ENCODE measurements around the gene SMIM5. TPM values are rescaled to one million over a fixed set of nuclear protein-coding genes. Genes with fewer than 3 reads are reported as not detected.

The SMIM5 gene
- polyA plus RNA-seq, 1 donor (not counting 4 experiments of a cell fraction or from before 2014, with no cell fraction given): 0.24 TPM

DNA sequence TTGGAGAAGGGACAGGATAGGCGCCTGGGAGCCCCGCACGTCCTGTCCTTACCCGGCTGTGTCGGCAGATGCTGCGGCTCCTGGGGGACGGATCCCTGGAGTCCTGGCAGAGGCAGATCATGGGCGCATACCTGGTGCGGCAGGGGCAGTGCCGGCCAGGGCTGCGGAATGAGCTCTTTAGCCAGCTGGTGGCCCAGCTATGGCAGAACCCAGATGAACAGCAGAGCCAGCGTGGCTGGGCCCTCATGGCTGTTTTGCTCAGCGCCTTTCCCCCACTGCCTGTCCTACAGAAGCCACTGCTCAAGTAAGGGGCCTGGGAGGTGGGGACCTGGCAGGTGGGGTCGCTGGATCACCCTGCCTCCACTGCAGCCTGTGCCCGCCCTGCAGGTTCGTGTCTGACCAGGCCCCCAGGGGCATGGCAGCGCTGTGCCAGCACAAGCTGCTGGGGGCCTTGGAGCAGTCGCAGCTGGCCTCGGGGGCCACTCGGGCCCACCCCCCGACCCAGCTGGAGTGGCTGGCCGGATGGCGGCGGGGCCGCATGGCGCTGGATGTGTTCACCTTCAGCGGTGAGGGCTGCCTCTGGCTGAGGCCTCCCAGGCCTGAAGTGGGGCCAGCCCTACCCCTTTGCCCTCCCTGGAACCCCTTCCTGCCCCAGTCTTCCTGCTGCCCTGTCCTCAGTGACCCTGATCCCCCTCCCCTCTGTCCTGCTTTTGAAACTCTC lies 20.2 kb upstream of the SMIM5 start:
- Histone ChIP-seq H3K36me3 (ENCODE audit: control insufficient read depth in 2 of 2, extremely low read depth in 1 of 2, insufficient read depth in 2 of 2, low read length in 2 of 2) (no peaks in the 10 kb centered on the region), H4K20me1 (ENCODE audit: control insufficient read depth, extremely low read depth, insufficient read depth, low read length) (no peaks in the 10 kb centered on the region), H3K4me3 (ENCODE audit: control insufficient read depth in 2 of 3, extremely low read depth in 1 of 3, insufficient read depth in 2 of 3, low read depth in 1 of 3, low read length in 3 of 3) (no peak overlapping the region), H3K9me1 (ENCODE audit: control insufficient read depth, extremely low read depth, insufficient read depth, low read length) (no peaks in the 10 kb centered on the region), H3K4me2 (ENCODE audit: control insufficient read depth, extremely low read depth, insufficient read depth, low read depth, low read length) (no peak overlapping the region), H2AFZ (ENCODE audit: control insufficient read depth, low read length) (no peak overlapping the region), H3K9me3 (ENCODE audit: control insufficient read depth, low read depth, low read length) (no peaks in the 10 kb centered on the region), H3K27me3 (ENCODE audit: control insufficient read depth, extremely low read depth, insufficient read depth, low read length) (peaks cover 3% of the 10 kb centered on the region), H3K4me1 (ENCODE audit: control insufficient read depth, extremely low read depth, insufficient read depth, low read length) (no peaks in the 10 kb centered on the region), H3K9ac (ENCODE audit: control insufficient read depth, extremely low read depth, insufficient read depth, low read length) (no peak overlapping the region), H3K27ac (ENCODE audit: control insufficient read depth, insufficient read depth, low read length) (no peak overlapping the region), H3K79me2 (ENCODE audit: control insufficient read depth, insufficient read depth, low read length) (no peaks in the 10 kb centered on the region)
- TF ChIP-seq EZH2 (IDR thresholded peaks at IDR 0.05; ENCODE audit: low read length): no peak
- TF ChIP-seq, protein P1, sequence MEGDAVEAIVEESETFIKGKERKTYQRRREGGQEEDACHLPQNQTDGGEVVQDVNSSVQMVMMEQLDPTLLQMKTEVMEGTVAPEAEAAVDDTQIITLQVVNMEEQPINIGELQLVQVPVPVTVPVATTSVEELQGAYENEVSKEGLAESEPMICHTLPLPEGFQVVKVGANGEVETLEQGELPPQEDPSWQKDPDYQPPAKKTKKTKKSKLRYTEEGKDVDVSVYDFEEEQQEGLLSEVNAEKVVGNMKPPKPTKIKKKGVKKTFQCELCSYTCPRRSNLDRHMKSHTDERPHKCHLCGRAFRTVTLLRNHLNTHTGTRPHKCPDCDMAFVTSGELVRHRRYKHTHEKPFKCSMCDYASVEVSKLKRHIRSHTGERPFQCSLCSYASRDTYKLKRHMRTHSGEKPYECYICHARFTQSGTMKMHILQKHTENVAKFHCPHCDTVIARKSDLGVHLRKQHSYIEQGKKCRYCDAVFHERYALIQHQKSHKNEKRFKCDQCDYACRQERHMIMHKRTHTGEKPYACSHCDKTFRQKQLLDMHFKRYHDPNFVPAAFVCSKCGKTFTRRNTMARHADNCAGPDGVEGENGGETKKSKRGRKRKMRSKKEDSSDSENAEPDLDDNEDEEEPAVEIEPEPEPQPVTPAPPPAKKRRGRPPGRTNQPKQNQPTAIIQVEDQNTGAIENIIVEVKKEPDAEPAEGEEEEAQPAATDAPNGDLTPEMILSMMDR (optimal IDR thresholded peaks at IDR 0.05 in 1 of 3, IDR thresholded peaks at IDR 0.05 in 1 of 3, conservative IDR thresholded peaks at IDR 0.05 in 1 of 3; ENCODE audit: extremely low read depth in 1 of 3, insufficient read depth in 2 of 3, low read length in 3 of 3): no peak
- FAIRE-seq: no peak
- dilution Hi-C loops (cut with MboI; ENCODE audit: extremely low pct_ligation_motif_present, low sequenced_read_pairs): no loop called here
- DNase-seq (ENCODE audit: low read depth, low spot score): no peak

- TF ChIP-seq, protein P1 (optimal IDR thresholded peaks at IDR 0.05 in 1 of 3, IDR thresholded peaks at IDR 0.05 in 1 of 3, conservative IDR thresholded peaks at IDR 0.05 in 1 of 3; ENCODE audit: extremely low read depth in 1 of 3, insufficient read depth in 2 of 3, low read length in 3 of 3): peak in 1 of 3 experiments; percentile 17
- TF ChIP-seq EZH2 (IDR thresholded peaks at IDR 0.05; ENCODE audit: low read length): no peak
- no peaks in the 10 kb centered on the region for H3K36me3 ChIP-seq (ENCODE audit: control insufficient read depth in 2 of 2, extremely low read depth in 1 of 2, insufficient read depth in 2 of 2, low read length in 2 of 2)
- H3K9me1 ChIP-seq (ENCODE audit: control insufficient read depth, extremely low read depth, insufficient read depth, low read length): no peaks in the 10 kb centered on the region
- no peaks in the 10 kb centered on the region for H4K20me1 ChIP-seq (ENCODE audit: control insufficient read depth, extremely low read depth, insufficient read depth, low read length)
- DNase-seq (ENCODE audit: low read depth, low spot score) (no peak), FAIRE-seq (no peak)
- dilution Hi-C loops (cut with MboI; ENCODE audit: extremely low pct_ligation_motif_present, low sequenced_read_pairs): no loop called here
- H2AFZ ChIP-seq (ENCODE audit: control insufficient read depth, low read length): no peak overlapping the region
- H3K9me3 ChIP-seq (ENCODE audit: control insufficient read depth, low read depth, low read length): no peaks in the 10 kb centered on the region
- H3K4me1 ChIP-seq (ENCODE audit: control insufficient read depth, extremely low read depth, insufficient read depth, low read length): no peaks in the 10 kb centered on the region
- no peak overlapping the region for H3K27ac ChIP-seq (ENCODE audit: control insufficient read depth, insufficient read depth, low read length)
- H3K27me3 ChIP-seq (ENCODE audit: control insufficient read depth, extremely low read depth, insufficient read depth, low read length): peaks cover 5% of the 10 kb centered on the region
- H3K4me3 ChIP-seq (ENCODE audit: control insufficient read depth in 2 of 3, extremely low read depth in 1 of 3, insufficient read depth in 2 of 3, low read depth in 1 of 3, low read length in 3 of 3): no peak overlapping the region
- no peak overlapping the region for H3K9ac ChIP-seq (ENCODE audit: control insufficient read depth, extremely low read depth, insufficient read depth, low read length)
- no peak overlapping the region for H3K4me2 ChIP-seq (ENCODE audit: control insufficient read depth, extremely low read depth, insufficient read depth, low read depth, low read length)
- H3K79me2 ChIP-seq (ENCODE audit: control insufficient read depth, insufficient read depth, low read length): no peaks in the 10 kb centered on the region
Measured at GRCh38 chr17:75614006-75614405, 19.2 kb upstream of the SMIM5 start.

Data from keratinocyte (primary cell).